ENCODE measurements around the gene RPS16. TPM values are rescaled to one million over a fixed set of nuclear protein-coding genes. Genes with fewer than 3 reads are reported as not detected.
A peak's percentile ranks its signal among the peaks of the same experiment; 100 is the strongest.

Gene RPS16
- total and polyA plus RNA-seq, 9 of the 15 experiments (the other 6 are each of a cell fraction or from before 2014, with no cell fraction given), result 82.6 to 3,671 (median 2,204) TPM

- H3K4me1 ChIP-seq (replicated peaks in 1 of 2; ENCODE audit: control insufficient read depth in 2 of 2, insufficient read depth in 2 of 2, low read length in 2 of 2), result peaks cover 11 to 15% of the 10 kb centered on the region in 2 experiments
- H2AFZ ChIP-seq (ENCODE audit: low read depth, low read length), result peak within 1 kb of the TSS; percentile 99
- no peaks in the 10 kb centered on the region for H4K20me1 ChIP-seq (replicated peaks; ENCODE audit: control insufficient read depth, insufficient read depth, low read length)
- no peaks in the 10 kb centered on the region for H3K9me3 ChIP-seq (replicated peaks; ENCODE audit: control insufficient read depth, insufficient read depth, low read depth, low read length)
- in situ Hi-C loops (cut with MboI) (no loop called here), intact Hi-C loops (cut with micrococcal nuclease) (loop anchor here (2.0 kb wide), 2 partner anchors 46 to 54 kb away; partner anchors contain the start of gene SUPT5H)
- no TSS peak for BruUV-seq (replicated peaks)
- under 1% methylated on average over 53 of the region's 60 CpGs for WGBS (ENCODE audit: insufficient coverage, low coverage, missing lambda C conversion rate)
- ChIA-PET POLR2A (interaction anchor here (0.5 to 2.3 kb wide), 32 partner anchors 8 to 542 kb away, joined by 3 to 25 read pairs (median 4); partner anchors contain the start of genes PLEKHG2, RPS16, SAMD4B and ZFP36), CTCF (ENCODE audit: low intra/inter-chr PET ratio) (no interaction called here)
- peaks cover 56% of the 10 kb centered on the region for H3K36me3 ChIP-seq (ENCODE audit: control insufficient read depth, insufficient read depth, low read length)
- peak; percentile 96 to 99 (median 98) for DNase-seq (ENCODE audit: extremely low read depth in 1 of 4, low spot score in 3 of 4)
- FAIRE-seq, result peak; percentile 100
- no peaks in the 10 kb centered on the region for H3K27me3 ChIP-seq (ENCODE audit: control insufficient read depth in 2 of 2, insufficient read depth in 2 of 2, low read length in 2 of 2)
- peak; percentile 98 for ATAC-seq
- peak within 1 kb of the TSS; percentile 99 for H3K27ac ChIP-seq (ENCODE audit: extremely low read depth, low read depth, low read length)
- peak within 1 kb of the TSS; percentile 95 for H3K4me3 ChIP-seq
- H3K79me2 ChIP-seq (ENCODE audit: control insufficient read depth, insufficient read depth, low read length), result peaks cover 27% of the 10 kb centered on the region
- peak within 1 kb of the TSS; percentile 97 for H3K4me2 ChIP-seq (ENCODE audit: insufficient read depth, low read length)
- H3K9ac ChIP-seq (ENCODE audit: insufficient read depth in 1 of 2, low read depth in 2 of 2, low read length in 2 of 2), result peak within 1 kb of the TSS; percentile 96 to 97
- H3K9me1 ChIP-seq (ENCODE audit: control insufficient read depth, insufficient read depth, low read length), result no peaks in the 10 kb centered on the region
- peak in 1 of 2 experiments; percentile 97 for TF ChIP-seq NCOA2 (IDR thresholded peaks at IDR 0.05; ENCODE audit: partially characterized antibody in 2 of 2)
- TF ChIP-seq RREB1 (CRISPR knock-in tag; IDR thresholded peaks at IDR 0.05), result peak; percentile 54; the same call in 1 of the 2 replicates
- no peak for TF ChIP-seq SMAD4 (CRISPR knock-in tag; conservative IDR thresholded peaks at IDR 0.05)
- no peak for TF ChIP-seq ZNF609 (CRISPR knock-in tag; IDR thresholded peaks at IDR 0.05; ENCODE audit: borderline replicate concordance)
- TF ChIP-seq DACH1 (IDR thresholded peaks at IDR 0.05; ENCODE audit: partially characterized antibody), result peak; percentile 81
- no peak for TF ChIP-seq RBM14 (IDR thresholded peaks at IDR 0.05; ENCODE audit: borderline replicate concordance, insufficient read depth, low read depth, low read length)
- TF ChIP-seq ZNF584 (CRISPR knock-in tag; IDR thresholded peaks at IDR 0.05; ENCODE audit: low read depth), result no peak
- no peak for TF ChIP-seq ATF4 (CRISPR knock-in tag; IDR thresholded peaks at IDR 0.05)
These were observed 44.9 kb downstream of the RPS16 start, which contains the start of the genes MED29 and PAF1 for GRCh38 chr19:39390751-39391437. Gene MED29, plus strand, starts transcription at chr19:39391378. Its CDS starts 45 bp downstream, at chr19:39391423. Gene PAF1, minus strand, starts transcription at chr19:39391106. Its CDS starts 242 bp downstream, at chr19:39390864.

Data from K562 (cell line).